KOPT-K1 (cell line): ENCODE measurements around the gene NEU1.
A peak's percentile ranks its signal among the peaks of the same experiment; 100 is the strongest.
"Not testable (repeated sequence)": the region's sequence is repeated elsewhere in the genome, so short reads cannot be mapped to it uniquely, and the experiment has no call there.

Experiments
- H3K27ac ChIP-seq: fragments of 200-600 bp; sonication (generic); 2 replicates; pipeline ENCODE4 v1.5.1; 2016; ENCODE audit warnings: antibody characterized with exemption, mild to moderate bottlenecking, low read depth, low read length; ENCODE audit not compliant: poor library complexity, severe bottlenecking
- H3K36me3 ChIP-seq: fragments of 200-600 bp; sonication (generic); 2 replicates; pipeline ENCODE4 v1.5.1; 2017; ENCODE audit warnings: antibody characterized with exemption, mild to moderate bottlenecking, low read length, moderate library complexity; ENCODE audit not compliant: insufficient read depth
- H3K9me3 ChIP-seq: fragments of 200-600 bp; sonication (generic); 2 replicates; pipeline ENCODE4 v1.5.1; 2017; ENCODE audit warnings: antibody characterized with exemption, low read length, mild to moderate bottlenecking; ENCODE audit not compliant: insufficient read depth, poor library complexity, severe bottlenecking

NEU1 gene

GRCh38 chr6:31827286-31828079, 35.1 kb downstream of the NEU1 start, which contains the start of gene HSPA1B:
HSPA1B (plus strand) TSS chr6:31827738; CDS start chr6:31827951, 213 bp downstream.
- H3K36me3 ChIP-seq = peaks cover 5% of the 10 kb centered on the region; the same call in 1 of the 2 replicates
- H3K27ac ChIP-seq = peak within 1 kb of the TSS; percentile 70
- no peaks in the 10 kb centered on the region for H3K9me3 ChIP-seq

GRCh38 chr6:31826793-31827285, 35.8 kb downstream of the NEU1 start:
- H3K36me3 ChIP-seq = peaks cover 5% of the 10 kb centered on the region; the same call in 1 of the 2 replicates
- no peaks in the 10 kb centered on the region for H3K9me3 ChIP-seq
- H3K27ac ChIP-seq = peak overlapping the region; percentile 70

GRCh38 chr6:31825553-31825952, 37.1 kb downstream of the NEU1 start:
- H3K36me3 ChIP-seq = no peaks in the 10 kb centered on the region
- H3K9me3 ChIP-seq = no peaks in the 10 kb centered on the region
- H3K27ac ChIP-seq = no peak overlapping the region

DNA sequence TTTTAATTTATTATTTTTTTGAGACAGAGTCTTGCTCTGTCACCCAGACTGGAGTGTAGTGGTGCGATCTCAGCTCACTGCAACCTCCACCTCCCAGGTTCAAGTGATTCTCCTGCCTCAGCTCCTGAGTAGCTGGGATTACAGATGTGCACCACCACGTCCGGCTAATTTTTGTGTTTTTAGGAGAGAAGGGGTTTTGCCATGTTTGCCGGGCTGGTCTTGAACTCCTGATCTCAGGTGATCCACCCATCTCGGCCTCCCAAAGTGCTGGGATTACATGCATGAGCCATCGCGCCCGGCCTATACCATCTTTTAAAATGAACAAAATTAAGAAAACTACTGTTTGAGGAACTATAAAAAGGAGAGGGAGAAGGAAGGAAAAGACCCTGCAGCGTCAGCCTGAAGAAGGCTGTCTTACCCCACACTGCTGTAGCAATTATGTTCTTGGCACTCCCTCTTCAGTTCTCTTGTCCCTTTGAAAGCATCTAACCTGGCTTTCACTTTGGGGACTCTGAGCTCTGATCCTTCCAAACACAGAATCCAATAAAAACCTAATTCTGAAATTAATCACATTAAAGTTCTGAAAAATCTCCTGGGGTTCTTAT, 38.9 kb downstream of the NEU1 start:
- H3K27ac ChIP-seq, H3K9me3 ChIP-seq, H3K36me3 ChIP-seq: not testable (repeated sequence)

DNA sequence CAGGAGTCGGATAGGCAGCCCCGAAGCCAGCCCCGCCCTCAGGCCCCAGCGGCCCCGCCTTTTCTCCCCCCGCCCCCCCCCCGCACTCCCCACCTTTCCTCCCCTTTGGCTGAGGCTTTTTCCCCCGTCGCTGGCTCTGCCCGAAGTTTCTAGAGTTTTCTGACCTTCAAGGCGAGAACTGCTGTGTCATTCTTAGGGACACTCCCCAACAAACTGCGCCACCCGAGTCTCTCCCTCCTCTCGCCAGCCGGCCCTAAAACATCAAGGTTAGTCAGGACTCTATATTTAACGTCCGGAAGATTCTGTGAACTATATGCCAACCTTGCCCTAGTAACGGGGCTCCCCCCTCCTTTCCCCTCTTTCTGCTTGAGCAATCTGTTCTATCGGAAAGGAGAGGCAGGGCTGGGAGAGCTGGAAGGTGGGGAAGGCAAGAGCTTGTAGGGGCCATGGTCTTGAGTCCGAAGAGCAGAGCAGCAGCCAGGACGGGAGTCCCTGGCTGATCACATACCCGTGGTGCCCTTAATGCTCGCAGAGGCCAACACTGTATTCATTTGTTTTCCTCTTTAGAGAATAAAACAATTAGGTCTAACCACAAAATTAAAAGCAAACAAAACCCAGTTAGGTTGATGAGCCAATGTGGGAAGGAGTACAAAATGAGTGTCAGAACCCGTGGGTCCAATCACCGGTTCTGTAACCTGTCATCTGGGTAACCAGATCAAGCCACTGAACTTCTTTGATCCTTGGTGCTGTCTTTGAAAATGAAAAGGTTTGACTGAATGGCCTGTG, 40.4 kb downstream of the NEU1 start:
- Histone ChIP-seq H3K9me3 (no peaks in the 10 kb centered on the region), H3K27ac (peak overlapping the region; percentile 68), H3K36me3 (no peaks in the 10 kb centered on the region)

GRCh38 chr6:31821301-31822035, 41.2 kb downstream of the NEU1 start:
- no peaks in the 10 kb centered on the region for H3K36me3 ChIP-seq
- no peaks in the 10 kb centered on the region for H3K9me3 ChIP-seq
- H3K27ac ChIP-seq = peak overlapping the region; percentile 68

DNA sequence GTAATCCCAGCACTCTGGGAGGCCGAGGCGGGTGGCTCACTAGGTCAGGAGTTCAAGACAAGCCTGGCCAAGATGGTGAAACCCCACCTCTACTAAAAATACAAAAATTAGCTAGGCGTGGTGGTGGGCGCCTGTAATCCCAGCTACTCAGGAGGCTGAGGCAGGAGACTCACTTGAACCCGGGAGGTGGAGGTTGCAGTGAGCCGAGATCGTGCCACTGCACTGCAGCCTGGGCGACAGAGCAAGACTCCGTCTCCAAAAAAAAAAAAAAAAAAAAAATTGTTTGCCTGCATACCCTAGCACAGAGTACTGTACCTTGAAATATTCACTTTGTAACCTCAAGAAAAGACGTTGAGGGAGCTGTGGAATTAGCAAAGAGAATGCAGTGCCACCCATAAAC, 42.2 kb downstream of the NEU1 start:
- not testable (repeated sequence) for H3K36me3 ChIP-seq, H3K27ac ChIP-seq, H3K9me3 ChIP-seq

GRCh38 chr6:31819871-31820299, 42.7 kb downstream of the NEU1 start:
- H3K36me3 ChIP-seq = no peaks in the 10 kb centered on the region
- H3K27ac ChIP-seq = no peak overlapping the region
- H3K9me3 ChIP-seq = no peaks in the 10 kb centered on the region

GRCh38 chr6:31817929-31818511, 44.6 kb downstream of the NEU1 start:
- H3K27ac ChIP-seq, H3K36me3 ChIP-seq, H3K9me3 ChIP-seq: not testable (repeated sequence)

DNA sequence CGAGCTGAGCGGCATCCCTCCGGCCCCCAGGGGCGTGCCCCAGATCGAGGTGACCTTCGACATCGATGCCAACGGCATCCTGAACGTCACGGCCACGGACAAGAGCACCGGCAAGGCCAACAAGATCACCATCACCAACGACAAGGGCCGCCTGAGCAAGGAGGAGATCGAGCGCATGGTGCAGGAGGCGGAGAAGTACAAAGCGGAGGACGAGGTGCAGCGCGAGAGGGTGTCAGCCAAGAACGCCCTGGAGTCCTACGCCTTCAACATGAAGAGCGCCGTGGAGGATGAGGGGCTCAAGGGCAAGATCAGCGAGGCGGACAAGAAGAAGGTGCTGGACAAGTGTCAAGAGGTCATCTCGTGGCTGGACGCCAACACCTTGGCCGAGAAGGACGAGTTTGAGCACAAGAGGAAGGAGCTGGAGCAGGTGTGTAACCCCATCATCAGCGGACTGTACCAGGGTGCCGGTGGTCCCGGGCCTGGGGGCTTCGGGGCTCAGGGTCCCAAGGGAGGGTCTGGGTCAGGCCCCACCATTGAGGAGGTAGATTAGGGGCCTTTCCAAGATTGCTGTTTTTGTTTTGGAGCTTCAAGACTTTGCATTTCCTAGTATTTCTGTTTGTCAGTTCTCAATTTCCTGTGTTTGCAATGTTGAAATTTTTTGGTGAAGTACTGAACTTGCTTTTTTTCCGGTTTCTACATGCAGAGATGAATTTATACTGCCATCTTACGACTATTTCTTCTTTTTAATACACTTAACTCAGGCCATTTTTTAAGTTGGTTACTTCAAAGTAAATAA, 45.3 kb downstream of the NEU1 start:
- H3K36me3 ChIP-seq, H3K9me3 ChIP-seq: not testable (repeated sequence)
- H3K27ac ChIP-seq = peak overlapping the region; percentile 18

GRCh38 chr6:31815025-31815838, 47.4 kb downstream of the NEU1 start, which contains the start of the genes HSPA1A and HSPA1L:
HSPA1A (plus strand) TSS chr6:31815543; CDS start chr6:31815757, 214 bp downstream.
HSPA1L (minus strand) TSS chr6:31815283; CDS start chr6:31811972, 3,311 bp downstream.
- H3K27ac ChIP-seq = no peak within 1 kb of the TSS
- no peaks in the 10 kb centered on the region for H3K9me3 ChIP-seq
- no peaks in the 10 kb centered on the region for H3K36me3 ChIP-seq

DNA sequence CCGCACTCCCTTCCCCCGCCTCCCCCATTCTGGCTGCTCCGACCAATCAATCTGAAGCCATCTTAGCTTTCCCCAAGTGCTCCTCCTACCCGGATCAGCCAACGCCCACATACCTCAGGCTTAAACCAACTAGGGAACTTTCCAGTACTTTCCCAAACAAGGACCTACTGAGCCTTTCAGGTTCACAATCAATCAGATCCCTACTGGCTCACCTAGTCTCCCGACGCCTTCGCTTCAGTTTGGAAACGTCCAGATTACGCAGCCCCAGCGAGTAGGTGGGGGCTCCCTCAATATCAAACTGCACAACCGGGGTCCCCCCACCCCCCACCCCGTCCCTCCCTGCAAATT, 48.0 kb downstream of the NEU1 start:
- Histone ChIP-seq H3K36me3 (no peaks in the 10 kb centered on the region), H3K9me3 (no peaks in the 10 kb centered on the region), H3K27ac (no peak overlapping the region)

DNA sequence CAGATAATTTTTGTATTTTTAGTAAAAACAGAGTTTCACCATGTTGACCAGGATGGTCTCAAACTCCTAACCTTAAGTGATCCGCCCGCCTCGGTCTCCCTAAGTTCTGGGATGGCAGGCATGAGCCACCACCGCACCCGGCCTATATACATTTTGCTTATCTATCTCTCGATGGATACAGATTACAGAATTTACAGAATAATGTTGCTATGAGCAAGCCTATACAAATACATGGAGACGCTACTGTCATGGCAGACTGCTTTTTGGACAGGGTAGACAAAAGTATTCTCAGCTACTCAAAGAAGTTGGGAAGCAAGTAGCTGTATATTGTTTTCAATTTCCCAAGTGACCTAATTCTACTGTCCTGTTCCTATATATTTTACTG, 49.2 kb downstream of the NEU1 start:
- H3K27ac ChIP-seq = no peak overlapping the region
- no peaks in the 10 kb centered on the region for H3K9me3 ChIP-seq
- no peaks in the 10 kb centered on the region for H3K36me3 ChIP-seq
